Effector memory CD4-positive, alpha-beta T cell (primary cell): Measurements from ENCODE around the gene MLST8.

ENCODE experiments used
- DNase-seq, 3 donors: peaks; one replicate each; pipeline ENCODE4 v3.0.0-alpha.2; 2020
- H3K27ac ChIP-seq: 2 replicates; pipeline ENCODE4 v1.7.0; 2013; ENCODE audit warnings: mild to moderate bottlenecking, low read length, moderate library complexity; ENCODE audit not compliant: insufficient read depth, poor library complexity, severe bottlenecking
- H3K27me3 ChIP-seq: replicated peaks from 2 replicates; pipeline ENCODE4 v1.7.0; 2013; ENCODE audit warnings: mild to moderate bottlenecking, low read length; ENCODE audit not compliant: insufficient read depth, control insufficient read depth, poor library complexity, severe bottlenecking
- H3K36me3 ChIP-seq: 2 replicates; pipeline ENCODE4 v1.7.0; 2013; ENCODE audit warnings: mild to moderate bottlenecking, low read length, moderate library complexity; ENCODE audit not compliant: control insufficient read depth, insufficient read depth
- H3K4me1 ChIP-seq: 2 replicates; pipeline ENCODE4 v1.7.0; 2013; ENCODE audit warnings: low read length, mild to moderate bottlenecking; ENCODE audit not compliant: control insufficient read depth, insufficient read depth, poor library complexity, severe bottlenecking
- H3K4me3 ChIP-seq: 2 replicates; pipeline ENCODE4 v1.7.0; 2013; ENCODE audit warnings: low read length, low read depth, mild to moderate bottlenecking; ENCODE audit not compliant: insufficient read depth, poor library complexity, severe bottlenecking
- H3K9me3 ChIP-seq: 2 replicates; pipeline ENCODE4 v1.7.0; 2013; ENCODE audit warnings: mild to moderate bottlenecking, low read length, moderate library complexity; ENCODE audit not compliant: control insufficient read depth
- total RNA-seq, 3 donors: gene quantifications; one replicate each; lab custom pipeline; 2026; lab: John Stamatoyannopoulos, UW

Gene MLST8, protein sequence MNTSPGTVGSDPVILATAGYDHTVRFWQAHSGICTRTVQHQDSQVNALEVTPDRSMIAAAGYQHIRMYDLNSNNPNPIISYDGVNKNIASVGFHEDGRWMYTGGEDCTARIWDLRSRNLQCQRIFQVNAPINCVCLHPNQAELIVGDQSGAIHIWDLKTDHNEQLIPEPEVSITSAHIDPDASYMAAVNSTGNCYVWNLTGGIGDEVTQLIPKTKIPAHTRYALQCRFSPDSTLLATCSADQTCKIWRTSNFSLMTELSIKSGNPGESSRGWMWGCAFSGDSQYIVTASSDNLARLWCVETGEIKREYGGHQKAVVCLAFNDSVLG
- 13.4 to 20.4 (median 19.2) reads per million in 3 donors for total RNA-seq

GRCh38 chr16:2205104-2205966, at the start of gene MLST8:
MLST8 (plus strand) TSS chr16:2205454; CDS start chr16:2206086, 632 bp downstream.
- Histone ChIP-seq H3K4me3 (peak within 1 kb of the TSS; percentile 96), H3K4me1 (peaks cover 20% of the 10 kb centered on the region), H3K9me3 (no peaks in the 10 kb centered on the region), H3K27me3 (no peaks in the 10 kb centered on the region), H3K27ac (peak within 1 kb of the TSS; percentile 97), H3K36me3 (peaks cover 21% of the 10 kb centered on the region)
- peak; percentile 88 to 89 (median 89) for DNase-seq

- H3K4me3 ChIP-seq: peak overlapping the region; percentile 66
- no peaks in the 10 kb centered on the region for H3K27me3 ChIP-seq
- H3K9me3 ChIP-seq: no peaks in the 10 kb centered on the region
- peaks cover 43% of the 10 kb centered on the region for H3K4me1 ChIP-seq
- peaks cover 3% of the 10 kb centered on the region for H3K36me3 ChIP-seq
- peak overlapping the region; percentile 49 for H3K27ac ChIP-seq
- no peak for DNase-seq
These were observed 49.0 kb upstream of the MLST8 start for GRCh38 chr16:2155977-2156848.

GRCh38 chr16:2156849-2157224, 48.4 kb upstream of the MLST8 start:
- peaks cover under 1% of the 10 kb centered on the region for H3K36me3 ChIP-seq
- H3K4me3 ChIP-seq: no peak overlapping the region
- H3K4me1 ChIP-seq: peaks cover 43% of the 10 kb centered on the region
- no peaks in the 10 kb centered on the region for H3K27me3 ChIP-seq
- no peaks in the 10 kb centered on the region for H3K9me3 ChIP-seq
- no peak for DNase-seq
- H3K27ac ChIP-seq: no peak overlapping the region

GRCh38 chr16:2157480-2158261, 47.6 kb upstream of the MLST8 start:
- Histone ChIP-seq H3K9me3 (no peaks in the 10 kb centered on the region), H3K27ac (no peak overlapping the region), H3K4me1 (peaks cover 40% of the 10 kb centered on the region), H3K27me3 (no peaks in the 10 kb centered on the region), H3K4me3 (no peak overlapping the region), H3K36me3 (no peaks in the 10 kb centered on the region)
- DNase-seq: no peak

DNA sequence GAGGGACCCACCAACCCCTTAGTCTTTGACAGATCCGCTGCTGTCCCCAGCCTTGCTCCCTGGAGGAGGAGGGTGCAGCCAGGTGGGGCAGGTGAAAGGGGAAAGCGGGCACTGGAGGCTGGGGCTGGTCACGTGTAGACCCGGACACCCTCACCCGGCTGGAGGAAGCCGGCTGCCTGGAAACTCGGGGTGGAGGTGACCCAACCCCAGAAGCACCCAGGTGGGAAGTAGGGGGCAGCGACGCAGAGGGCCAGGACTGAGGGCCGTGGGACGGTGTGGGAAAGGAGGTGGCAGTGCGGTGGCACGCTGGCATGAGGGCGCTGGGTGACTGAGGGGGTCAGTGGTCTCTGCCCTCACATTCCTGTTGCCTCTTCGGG, 47.0 kb upstream of the MLST8 start:
- Histone ChIP-seq H3K4me1 (peaks cover 34% of the 10 kb centered on the region), H3K27ac (no peak overlapping the region), H3K27me3 (no peaks in the 10 kb centered on the region), H3K9me3 (no peaks in the 10 kb centered on the region), H3K36me3 (no peaks in the 10 kb centered on the region), H3K4me3 (no peak overlapping the region)
- no peak for DNase-seq

DNA sequence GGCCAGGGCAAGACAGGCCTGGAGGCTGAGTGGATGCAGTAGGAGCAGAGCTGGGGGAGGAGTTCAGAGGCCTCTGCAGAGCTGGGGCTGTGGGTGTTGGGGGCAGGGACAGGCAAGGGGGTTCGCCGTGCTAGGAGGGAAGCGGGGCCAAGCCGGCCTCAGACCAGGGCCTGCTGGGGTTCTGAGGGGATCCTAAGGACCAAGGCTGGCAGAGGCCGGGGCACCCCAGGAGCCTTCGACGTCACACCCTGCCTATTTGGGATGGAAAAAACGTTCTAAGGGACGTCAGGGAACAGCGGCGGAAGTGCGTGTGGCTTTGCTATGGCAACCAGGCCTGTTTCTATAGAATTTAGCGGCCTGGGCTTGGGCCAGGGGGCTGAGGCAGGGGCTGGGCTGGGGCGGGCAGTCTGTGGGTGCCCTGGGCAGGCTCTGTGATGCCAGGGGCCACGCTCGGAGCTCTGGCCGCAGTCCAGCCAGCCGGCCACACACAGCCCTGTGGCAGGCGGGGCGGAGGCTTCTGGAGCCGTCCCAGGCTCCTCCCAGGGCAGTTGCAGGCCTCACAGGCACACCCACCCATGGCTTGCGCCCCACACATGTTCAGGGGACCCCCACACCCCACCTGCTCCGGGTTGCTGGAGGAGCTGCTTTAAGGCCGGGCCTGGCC, 45.9 kb upstream of the MLST8 start:
- H3K9me3 ChIP-seq: no peaks in the 10 kb centered on the region
- H3K27ac ChIP-seq: no peak overlapping the region
- DNase-seq: no peak
- H3K4me1 ChIP-seq: peaks cover 24% of the 10 kb centered on the region
- no peak overlapping the region for H3K4me3 ChIP-seq
- no peaks in the 10 kb centered on the region for H3K36me3 ChIP-seq
- no peaks in the 10 kb centered on the region for H3K27me3 ChIP-seq

GRCh38 chr16:2160915-2161551, 44.2 kb upstream of the MLST8 start:
- H3K4me1 ChIP-seq: peaks cover 12% of the 10 kb centered on the region
- H3K4me3 ChIP-seq: no peak overlapping the region
- no peak overlapping the region for H3K27ac ChIP-seq
- H3K27me3 ChIP-seq: no peaks in the 10 kb centered on the region
- DNase-seq: no peak
- peaks cover 4% of the 10 kb centered on the region for H3K36me3 ChIP-seq
- H3K9me3 ChIP-seq: no peaks in the 10 kb centered on the region

- Histone ChIP-seq H3K4me1 (peaks cover 5% of the 10 kb centered on the region), H3K4me3 (no peak overlapping the region), H3K27ac (no peak overlapping the region), H3K9me3 (no peaks in the 10 kb centered on the region), H3K36me3 (peaks cover 11% of the 10 kb centered on the region), H3K27me3 (no peaks in the 10 kb centered on the region)
- DNase-seq: no peak
These were observed 43.3 kb upstream of the MLST8 start for GRCh38 chr16:2161911-2162310.
